SK-N-SH (cell line): ENCODE data around the gene PBXIP1. TPM values are rescaled to one million over a fixed set of nuclear protein-coding genes. Genes with fewer than 3 reads are reported as not detected.

Source experiments
- CTCF ChIA-PET: fragments of 300-600, 350-600 bp; formaldehyde crosslinking; extraction: SDS; loops from one replicate; lab custom pipeline; 2021; lab: Yijun Ruan, JAX
- POLR2A ChIA-PET: fragments of 350-600 bp; sonication (Branson Sonifier 250); formaldehyde crosslinking; extraction: SDS; loops from one replicate; lab custom pipeline; 2020; ENCODE audit warnings: antibody characterized with exemption, inconsistent platforms; lab: Yijun Ruan, JAX
- DNase-seq: peaks from one replicate; pipeline ENCODE4 v3.0.0; 2012
- H2AFZ ChIP-seq: fragments of 200-600 bp; sonication (generic); 2 replicates; pipeline ENCODE4 v1.8.1; 2016; ENCODE audit warnings: antibody characterized with exemption, mild to moderate bottlenecking, low read depth
- H3F3A ChIP-seq: fragments of 200-600 bp; sonication (generic); replicated peaks from 2 replicates; pipeline ENCODE3; 2016; ENCODE audit warnings: antibody characterized with exemption, mild to moderate bottlenecking; ENCODE audit not compliant: insufficient read depth
- H3K27ac ChIP-seq, 2 experiments: fragments of 200-500 bp in 1 of 2; fragments of 200-600 bp in 1 of 2; sonication (Bioruptor generic) in 1 of 2; sonication (generic), shearing (Covaris generic) in 1 of 2; 2 replicates each; pipeline versions ENCODE4 v1.5.1 to v1.6.1; 2014 to 2016; ENCODE audit warnings: low read depth in 2 of 2, inconsistent platforms in 1 of 2, low read length in 1 of 2, mild to moderate bottlenecking in 1 of 2, mixed read lengths in 1 of 2
- H3K27me3 ChIP-seq: fragments of 200-600 bp; sonication (generic), shearing (Covaris generic); 2 replicates; pipeline ENCODE4 v1.6.1; 2016; ENCODE audit warnings: mixed run types; ENCODE audit not compliant: insufficient read depth
- H3K36me3 ChIP-seq, 2 experiments: fragments of 200-500 bp in 1 of 2; fragments of 200-600 bp in 1 of 2; sonication (Bioruptor generic) in 1 of 2; sonication (generic) in 1 of 2; replicated peaks in 1 of 2; 2 replicates each; pipeline versions ENCODE3 to v1.5.1; 2014 to 2016; ENCODE audit warnings: low read length in 1 of 2, mild to moderate bottlenecking in 1 of 2; ENCODE audit not compliant: insufficient read depth in 2 of 2, control insufficient read depth in 1 of 2
- H3K4me1 ChIP-seq, 2 experiments: fragments of 200-500 bp in 1 of 2; fragments of 200-600 bp in 1 of 2; sonication (Bioruptor generic) in 1 of 2; sonication (generic), shearing (Covaris generic) in 1 of 2; 2 replicates each; pipeline versions ENCODE4 v1.5.1 to v1.6.1; 2014 to 2016; ENCODE audit warnings: low read depth in 1 of 2, low read length in 1 of 2, mixed run types in 1 of 2; ENCODE audit not compliant: insufficient read depth in 2 of 2, control insufficient read depth in 1 of 2
- H3K4me2 ChIP-seq: fragments of 200-600 bp; sonication (generic), shearing (Covaris generic); 2 replicates; pipeline ENCODE4 v1.6.1; 2017; ENCODE audit warnings: mixed run types
- H3K4me3 ChIP-seq, 2 experiments: fragments of 200-500 bp in 1 of 2; fragments of 200-600 bp in 1 of 2; sonication (Bioruptor generic) in 1 of 2; sonication (generic), shearing (Covaris generic) in 1 of 2; 2 replicates each; pipeline versions ENCODE4 v1.5.1 to v1.8.1; 2014 to 2016; ENCODE audit warnings: low read depth in 2 of 2, inconsistent platforms in 1 of 2, low read length in 1 of 2, mild to moderate bottlenecking in 1 of 2, mixed read lengths in 1 of 2, moderate library complexity in 1 of 2
- H3K79me2 ChIP-seq: fragments of 200-600 bp; sonication (generic); 2 replicates; pipeline ENCODE4 v1.8.1; 2017; ENCODE audit warnings: mild to moderate bottlenecking; ENCODE audit not compliant: insufficient read depth
- H3K9ac ChIP-seq: fragments of 200-600 bp; sonication (generic); 2 replicates; pipeline ENCODE4 v1.6.1; 2017; ENCODE audit warnings: mixed run types
- H3K9me2 ChIP-seq: fragments of 200-600 bp; sonication (generic); 2 replicates; pipeline ENCODE4 v1.6.1; 2017; ENCODE audit warnings: mixed run types
- H3K9me3 ChIP-seq: fragments of 200-600 bp; sonication (generic); 2 replicates; pipeline ENCODE4 v1.6.1; 2017; ENCODE audit warnings: mixed run types, mild to moderate bottlenecking, moderate library complexity
- H4K20me1 ChIP-seq: fragments of 200-600 bp; sonication (generic); 2 replicates; pipeline ENCODE4 v1.6.1; 2017; ENCODE audit warnings: mild to moderate bottlenecking, mixed run types; ENCODE audit not compliant: insufficient read depth
- CHD2 ChIP-seq: fragments of 150-350 bp; IDR thresholded peaks from 2 replicates; pipeline ENCODE4 v1.6.1; 2018; ENCODE audit warnings: low read length; ENCODE audit not compliant: partially characterized antibody
- CTCF ChIP-seq: fragments of 200-600 bp; sonication (generic); IDR thresholded peaks from 2 replicates; pipeline ENCODE4 v1.6.1; 2017; ENCODE audit warnings: antibody characterized with exemption, mild to moderate bottlenecking, moderate library complexity
- EP300 ChIP-seq, 2 experiments: IDR thresholded peaks; 2 replicates each; pipeline versions ENCODE4 v1.4.0 to v1.6.1; 2012; ENCODE audit warnings: borderline replicate concordance in 1 of 2, low read depth in 1 of 2, low read length in 1 of 2
- EZH2phosphoT487 ChIP-seq: fragments of 200-600 bp; sonication (generic); IDR thresholded peaks from 2 replicates; pipeline ENCODE4 v1.6.1; 2017; ENCODE audit warnings: low read depth, mixed run types, mild to moderate bottlenecking, antibody characterized with exemption, moderate library complexity, borderline replicate concordance
- FOSL2 ChIP-seq: IDR thresholded peaks from 2 replicates; pipeline ENCODE4 v1.4.0; 2012; ENCODE audit warnings: low read depth, mild to moderate bottlenecking, moderate library complexity, borderline replicate concordance
- FOXM1 ChIP-seq: IDR thresholded peaks from 2 replicates; pipeline ENCODE4 v1.4.0; 2012; ENCODE audit warnings: low read depth, mild to moderate bottlenecking
- IRF3 ChIP-seq: fragments of 150-350 bp; IDR thresholded peaks from 2 replicates; pipeline ENCODE4 v1.6.1; 2016; ENCODE audit warnings: mild to moderate bottlenecking, low read depth, low read length
- JUND ChIP-seq: IDR thresholded peaks from 2 replicates; pipeline ENCODE4 v1.4.0; 2012
- MAX ChIP-seq: IDR thresholded peaks from 2 replicates; pipeline ENCODE4 v1.4.0; 2012; ENCODE audit warnings: low read depth
- RAD21 ChIP-seq: IDR thresholded peaks from 2 replicates; pipeline ENCODE4 v1.6.1; 2012; ENCODE audit warnings: mild to moderate bottlenecking, low read length
- REST ChIP-seq: IDR thresholded peaks from 2 replicates; pipeline ENCODE4 v1.6.1; 2012; ENCODE audit warnings: mild to moderate bottlenecking, low read depth, low read length, moderate library complexity
- SMC3 ChIP-seq: IDR thresholded peaks from 2 replicates; pipeline ENCODE4 v1.6.1; 2012; ENCODE audit warnings: low read depth, low read length, improper control_type of control experiment
- TAF1 ChIP-seq: IDR thresholded peaks from 2 replicates; pipeline ENCODE4 v1.6.1; 2012; ENCODE audit warnings: low read depth, mild to moderate bottlenecking, low read length, moderate library complexity, borderline replicate concordance
- TCF12 ChIP-seq: IDR thresholded peaks from 2 replicates; pipeline ENCODE4 v1.4.0; 2012
- USF1 ChIP-seq: IDR thresholded peaks from 2 replicates; pipeline ENCODE4 v1.4.0; 2012; ENCODE audit warnings: low read depth, borderline replicate concordance
- WGBS: methylation state at CpG from one replicate; pipeline ENCODE4 v1.1.6; 2017; ENCODE audit warnings: low lambda C conversion rate; 5-methylcytosine and 5-hydroxymethylcytosine counted together
- polyA plus RNA-seq, 3 experiments: library from polyadenylated mRNA; depleted of rRNA; stranded (reverse); fragments of >200 nt; gene quantifications; 2 replicates each; pipeline ENCODE4 v1.2.3, GENCODE V29; 2012

The PBXIP1 gene
- polyA plus RNA-seq, 1 of the 3 experiments (the other 2 are of a cell fraction): 55.9 TPM

GRCh38 chr1:154971341-154971998 is 15.6 kb upstream of the PBXIP1 start:
- H4K20me1 ChIP-seq: peaks cover 27% of the 10 kb centered on the region
- peaks cover 18 to 20% of the 10 kb centered on the region in 2 experiments for H3K36me3 ChIP-seq
- H3K27ac ChIP-seq: peak overlapping the region; percentile 97 to 99
- peaks cover 70% of the 10 kb centered on the region for H3K79me2 ChIP-seq
- CTCF ChIA-PET: interaction anchor here (1.0 to 37.5 kb wide), 9 partner anchors 11 to 196 kb away, joined by 3 to 640 read pairs (median 7); partner anchors contain the start of genes FLAD1, LENEP, PYGO2 and ZBTB7B
- peaks cover 18 to 65% of the 10 kb centered on the region in 2 experiments for H3K4me1 ChIP-seq
- TF ChIP-seq CHD2 (no peak), JUND (no peak), MAX (no peak), FOXM1 (no peak), USF1 (no peak)
- no peaks in the 10 kb centered on the region for H3K27me3 ChIP-seq
- H3K4me2 ChIP-seq: peak overlapping the region; percentile 98
- POLR2A ChIA-PET: interaction anchor here (1.2 to 3.7 kb wide), 7 partner anchors 8 to 30 kb away, joined by 7 to 25 read pairs (median 15); partner anchors contain the start of genes FLAD1, PBXIP1 and PYGO2
- no peaks in the 10 kb centered on the region for H3K9me3 ChIP-seq
- 57% methylated on average over 10 of the region's 10 CpGs for WGBS
- H3K9ac ChIP-seq: peak overlapping the region; percentile 88
- no peaks in the 10 kb centered on the region for H3K9me2 ChIP-seq
- peaks cover 39% of the 10 kb centered on the region for H3F3A ChIP-seq
- no peak overlapping the region for H2AFZ ChIP-seq
- no peak for DNase-seq
- peak overlapping the region; percentile 4 to 90 for H3K4me3 ChIP-seq

GRCh38 chr1:154970631-154971340 is 14.9 kb upstream of the PBXIP1 start, which contains the start of gene SHC1:
Gene SHC1 (minus strand): TSS chr1:154970747. CDS start chr1:154970526, 221 bp downstream.
- Histone ChIP-seq H3K79me2 (peaks cover 70% of the 10 kb centered on the region), H3F3A (peaks cover 40% of the 10 kb centered on the region), H3K9me3 (no peaks in the 10 kb centered on the region), H3K4me1 (peaks cover 18 to 63% of the 10 kb centered on the region in 2 experiments), H3K27ac (peak within 1 kb of the TSS; percentile 97 to 99), H4K20me1 (peaks cover 27% of the 10 kb centered on the region), H3K4me2 (peak within 1 kb of the TSS; percentile 98), H3K4me3 (peak within 1 kb of the TSS; percentile 77 to 90), H3K9ac (peak within 1 kb of the TSS; percentile 88), H2AFZ (no peak within 1 kb of the TSS), H3K27me3 (no peaks in the 10 kb centered on the region), H3K36me3 (peaks cover 24 to 25% of the 10 kb centered on the region in 2 experiments), H3K9me2 (no peaks in the 10 kb centered on the region)
- POLR2A ChIA-PET: interaction anchor here (0.5 to 3.7 kb wide), 15 partner anchors 9 to 197 kb away, joined by 3 to 25 read pairs (median 6); partner anchors contain the start of genes ADAM15, EFNA3, FLAD1 and LENEP
- CTCF ChIA-PET: interaction anchor here (0.7 to 37.5 kb wide), 9 partner anchors 9 to 197 kb away, joined by 3 to 640 read pairs (median 7); partner anchors contain the start of genes FLAD1, LENEP, PYGO2 and ZBTB7B
- WGBS: 6% methylated on average over 13 of the region's 15 CpGs
- peak; percentile 90 for DNase-seq
- TF ChIP-seq EZH2phosphoT487 (no peak), MAX (peak; percentile 47), REST (no peak), IRF3 (no peak), EP300 (IDR thresholded peaks at IDR 0.05; ENCODE audit: borderline replicate concordance in 1 of 2, low read depth in 1 of 2, low read length in 1 of 2) (no peak; a peak in 1 of 4 replicates), SMC3 (no peak), TAF1 (peak; percentile 95), RAD21 (no peak), TCF12 (no peak), CTCF (no peak), FOSL2 (peak; percentile 64; the same call in 1 of the 2 replicates)
